Measurements from ENCODE around the gene SLC38A5. TPM values are rescaled to one million over a fixed set of nuclear protein-coding genes. Genes with fewer than 3 reads are reported as not detected.
"Not testable (repeated sequence)": the region's sequence is repeated elsewhere in the genome, so short reads cannot be mapped to it uniquely, and the experiment has no call there.

SLC38A5 gene
- 10 to 100 TPM; 24.2 to 63.0 (median 46.2) TPM for total RNA-seq

DNA sequence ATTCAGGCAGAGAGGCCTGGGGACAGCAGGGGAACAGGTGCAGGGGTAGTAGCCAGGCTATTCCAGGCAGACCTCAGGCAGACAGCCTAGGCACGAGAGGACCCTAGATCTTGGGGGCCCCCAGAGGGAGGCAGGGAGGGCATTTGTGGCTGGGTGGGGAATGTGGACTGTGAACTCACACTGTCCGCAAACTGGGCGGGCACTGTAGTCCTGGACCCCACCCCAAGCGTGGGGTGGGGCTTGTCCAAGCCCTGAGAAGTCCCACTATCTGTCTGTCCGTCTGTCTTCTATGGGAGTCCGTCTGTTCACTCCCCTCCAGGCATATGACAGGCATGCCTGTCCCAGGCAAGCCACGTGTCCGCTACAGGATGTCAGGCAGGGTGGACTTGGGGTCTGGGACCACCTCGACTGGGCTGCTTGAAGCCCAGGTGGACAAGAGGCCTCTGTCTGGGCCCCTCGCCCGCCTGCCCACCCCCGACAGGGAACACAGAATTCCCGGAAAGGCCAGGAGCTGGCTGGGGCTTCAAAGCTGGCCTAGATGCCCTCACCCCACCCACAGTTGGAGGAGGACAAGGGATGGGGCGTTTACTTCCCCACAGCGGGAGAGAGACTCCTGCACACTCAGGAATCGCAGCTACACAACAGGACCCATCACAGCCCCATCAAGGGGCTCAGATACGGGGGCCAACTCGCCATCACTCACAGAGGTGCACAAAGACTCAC lies at the start of gene SLC38A5:
Gene SLC38A5 (minus strand): TSS at position 151 of the 723 bp plus-strand sequence. CDS start 2,336 bp downstream, outside the sequence.
- TF ChIP-seq POLR2A (IDR thresholded peaks at IDR 0.05) (no peak), POLR2AphosphoS5 (IDR thresholded peaks at IDR 0.05) (no peak), EP300 (IDR thresholded peaks at IDR 0.05) (no peak)
- TF ChIP-seq, protein P1, sequence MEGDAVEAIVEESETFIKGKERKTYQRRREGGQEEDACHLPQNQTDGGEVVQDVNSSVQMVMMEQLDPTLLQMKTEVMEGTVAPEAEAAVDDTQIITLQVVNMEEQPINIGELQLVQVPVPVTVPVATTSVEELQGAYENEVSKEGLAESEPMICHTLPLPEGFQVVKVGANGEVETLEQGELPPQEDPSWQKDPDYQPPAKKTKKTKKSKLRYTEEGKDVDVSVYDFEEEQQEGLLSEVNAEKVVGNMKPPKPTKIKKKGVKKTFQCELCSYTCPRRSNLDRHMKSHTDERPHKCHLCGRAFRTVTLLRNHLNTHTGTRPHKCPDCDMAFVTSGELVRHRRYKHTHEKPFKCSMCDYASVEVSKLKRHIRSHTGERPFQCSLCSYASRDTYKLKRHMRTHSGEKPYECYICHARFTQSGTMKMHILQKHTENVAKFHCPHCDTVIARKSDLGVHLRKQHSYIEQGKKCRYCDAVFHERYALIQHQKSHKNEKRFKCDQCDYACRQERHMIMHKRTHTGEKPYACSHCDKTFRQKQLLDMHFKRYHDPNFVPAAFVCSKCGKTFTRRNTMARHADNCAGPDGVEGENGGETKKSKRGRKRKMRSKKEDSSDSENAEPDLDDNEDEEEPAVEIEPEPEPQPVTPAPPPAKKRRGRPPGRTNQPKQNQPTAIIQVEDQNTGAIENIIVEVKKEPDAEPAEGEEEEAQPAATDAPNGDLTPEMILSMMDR (IDR thresholded peaks at IDR 0.05): no peak
- Histone ChIP-seq H3K4me3 (peak within 1 kb of the TSS; percentile 40), H3K9me3 (no peaks in the 10 kb centered on the region), H3K27me3 (no peaks in the 10 kb centered on the region), H3K36me3 (no peaks in the 10 kb centered on the region), H3K27ac (no peak within 1 kb of the TSS), H3K4me1 (peaks cover 10% of the 10 kb centered on the region)
- WGBS: 91% methylated on average over 4 of the region's 18 CpGs
- no peak for DNase-seq (ENCODE audit: low spot score in 2 of 2)

DNA sequence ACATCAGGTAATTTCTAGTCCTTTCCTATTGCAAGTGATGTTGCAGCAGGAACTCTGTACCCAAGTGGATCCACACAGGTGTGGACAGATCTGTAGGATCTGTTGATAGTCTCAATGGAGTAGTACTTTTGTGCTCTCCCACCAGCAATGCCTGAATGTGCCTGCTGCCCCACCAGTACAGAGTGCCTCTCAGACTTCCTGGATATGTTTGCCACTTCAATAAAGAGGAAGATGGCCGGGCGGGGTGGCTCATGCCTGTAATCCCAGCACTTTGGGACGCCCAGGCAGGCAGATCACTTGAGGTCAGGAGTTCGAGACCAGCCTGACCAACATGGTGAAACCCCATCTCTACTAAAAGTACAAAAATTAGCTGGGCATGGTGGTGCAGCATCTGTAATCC lies 49.4 kb upstream of the SLC38A5 start:
- not testable (repeated sequence) for H3K4me3 ChIP-seq; H3K36me3 ChIP-seq; H3K27ac ChIP-seq; H3K9me3 ChIP-seq; DNase-seq (ENCODE audit: low spot score in 2 of 2); H3K27me3 ChIP-seq
- WGBS: no CpG with 5 or more reads among the region's 4 CpGs
- H3K4me1 ChIP-seq: peaks cover 11% of the 10 kb centered on the region

GRCh38 chrX:48516987-48517386 lies 46.9 kb upstream of the SLC38A5 start:
- no peak overlapping the region for H3K4me3 ChIP-seq
- no peak for TF ChIP-seq POLR2AphosphoS5 (IDR thresholded peaks at IDR 0.05)
- TF ChIP-seq, protein P1 (IDR thresholded peaks at IDR 0.05): no peak
- H3K36me3 ChIP-seq: peaks cover 6% of the 10 kb centered on the region
- no peaks in the 10 kb centered on the region for H3K27me3 ChIP-seq
- H3K9me3 ChIP-seq: no peaks in the 10 kb centered on the region
- H3K4me1 ChIP-seq: peaks cover 3% of the 10 kb centered on the region
- WGBS: 72% methylated on average over 2 of the region's 5 CpGs
- no peak overlapping the region for H3K27ac ChIP-seq
- no peak for DNase-seq (ENCODE audit: low spot score in 2 of 2)

DNA sequence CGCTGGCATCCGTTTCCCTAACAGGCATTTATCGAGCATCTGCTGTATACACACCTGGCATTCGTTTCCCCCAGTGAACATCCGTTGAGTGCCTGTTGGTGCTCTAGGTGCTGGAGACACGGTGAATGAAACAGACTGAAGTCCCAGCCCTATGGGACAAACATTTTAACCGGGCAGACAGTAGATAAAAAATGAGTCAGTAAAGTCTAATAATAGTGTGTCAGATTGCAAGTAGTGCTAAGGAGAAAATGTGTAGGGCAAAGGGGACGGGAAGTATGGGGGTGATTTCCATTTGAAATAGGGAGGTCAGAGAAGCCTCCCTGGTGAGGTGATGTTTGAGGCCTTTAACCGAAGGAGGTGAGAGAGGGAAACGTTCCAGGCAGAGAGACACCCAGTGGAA lies 46.2 kb upstream of the SLC38A5 start:
- H3K9me3 ChIP-seq: no peaks in the 10 kb centered on the region
- TF ChIP-seq, protein P1 (IDR thresholded peaks at IDR 0.05): no peak
- TF ChIP-seq POLR2AphosphoS5 (IDR thresholded peaks at IDR 0.05) (no peak), EP300 (IDR thresholded peaks at IDR 0.05) (no peak), POLR2A (IDR thresholded peaks at IDR 0.05) (no peak)
- no peak overlapping the region for H3K27ac ChIP-seq
- peaks cover 6% of the 10 kb centered on the region for H3K36me3 ChIP-seq
- peaks cover 2% of the 10 kb centered on the region for H3K4me1 ChIP-seq
- no peak overlapping the region for H3K4me3 ChIP-seq
- no peaks in the 10 kb centered on the region for H3K27me3 ChIP-seq
- WGBS: 82% methylated on average over 10 of the region's 10 CpGs
- DNase-seq (ENCODE audit: low spot score in 2 of 2): no peak

GRCh38 chrX:48515842-48516241 lies 45.8 kb upstream of the SLC38A5 start:
- 79% methylated on average over 10 of the region's 10 CpGs for WGBS
- Histone ChIP-seq H3K27me3 (no peaks in the 10 kb centered on the region), H3K36me3 (peaks cover 6% of the 10 kb centered on the region), H3K27ac (no peak overlapping the region), H3K4me1 (no peaks in the 10 kb centered on the region), H3K4me3 (no peak overlapping the region), H3K9me3 (no peaks in the 10 kb centered on the region)
- DNase-seq (ENCODE audit: low spot score in 2 of 2): no peak
- TF ChIP-seq POLR2A (IDR thresholded peaks at IDR 0.05) (no peak), EP300 (IDR thresholded peaks at IDR 0.05) (no peak), POLR2AphosphoS5 (IDR thresholded peaks at IDR 0.05) (no peak)
- TF ChIP-seq, protein P1 (IDR thresholded peaks at IDR 0.05): no peak

Data from suprapubic skin (tissue), 4 donors.